Measurements from ENCODE around the gene OR6V1.

DNA sequence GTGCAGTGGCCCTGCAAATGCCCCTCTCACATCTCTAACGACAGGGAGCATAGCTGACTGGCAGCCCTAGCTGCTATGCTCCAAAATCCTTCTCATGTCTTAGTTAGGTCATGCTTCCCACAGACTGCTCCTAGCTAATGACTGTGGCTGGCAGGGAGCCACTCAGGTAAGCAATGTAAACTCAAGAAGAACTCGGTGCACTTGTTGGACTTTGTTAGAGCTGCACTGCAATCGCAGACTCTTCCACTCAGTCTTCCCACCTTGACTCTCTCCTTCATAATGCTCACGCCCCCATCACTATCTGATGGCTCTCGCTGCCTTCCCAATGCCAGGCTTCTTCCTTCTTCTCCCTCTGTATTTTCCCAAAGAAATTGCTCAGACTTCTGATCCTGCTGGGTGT is 49.2 kb upstream of the OR6V1 start:
- TF ChIP-seq, protein P1, sequence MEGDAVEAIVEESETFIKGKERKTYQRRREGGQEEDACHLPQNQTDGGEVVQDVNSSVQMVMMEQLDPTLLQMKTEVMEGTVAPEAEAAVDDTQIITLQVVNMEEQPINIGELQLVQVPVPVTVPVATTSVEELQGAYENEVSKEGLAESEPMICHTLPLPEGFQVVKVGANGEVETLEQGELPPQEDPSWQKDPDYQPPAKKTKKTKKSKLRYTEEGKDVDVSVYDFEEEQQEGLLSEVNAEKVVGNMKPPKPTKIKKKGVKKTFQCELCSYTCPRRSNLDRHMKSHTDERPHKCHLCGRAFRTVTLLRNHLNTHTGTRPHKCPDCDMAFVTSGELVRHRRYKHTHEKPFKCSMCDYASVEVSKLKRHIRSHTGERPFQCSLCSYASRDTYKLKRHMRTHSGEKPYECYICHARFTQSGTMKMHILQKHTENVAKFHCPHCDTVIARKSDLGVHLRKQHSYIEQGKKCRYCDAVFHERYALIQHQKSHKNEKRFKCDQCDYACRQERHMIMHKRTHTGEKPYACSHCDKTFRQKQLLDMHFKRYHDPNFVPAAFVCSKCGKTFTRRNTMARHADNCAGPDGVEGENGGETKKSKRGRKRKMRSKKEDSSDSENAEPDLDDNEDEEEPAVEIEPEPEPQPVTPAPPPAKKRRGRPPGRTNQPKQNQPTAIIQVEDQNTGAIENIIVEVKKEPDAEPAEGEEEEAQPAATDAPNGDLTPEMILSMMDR (IDR thresholded peaks at IDR 0.05), result no peak
- TF ChIP-seq POLR2AphosphoS5 (IDR thresholded peaks at IDR 0.05), result no peak
- no peak for TF ChIP-seq POLR2A (IDR thresholded peaks at IDR 0.05)
